GM19397 (cell line): ENCODE results near the gene FHOD3.

ENCODE experiments used
- ATAC-seq: cut with Tn5 transposase; IDR thresholded peaks from one replicate; pipeline ENCODE4 v1.9.1; 2021; ENCODE audit warnings: mild to moderate bottlenecking, moderate library complexity; ENCODE audit not compliant: unreplicated experiment

Gene FHOD3

GRCh38 chr18:36613810-36614209 is 316.3 kb downstream of the FHOD3 start:
- no peak for ATAC-seq

- ATAC-seq = no peak
Measured at GRCh38 chr18:36620788-36621187, 323.3 kb downstream of the FHOD3 start.

- ATAC-seq = no peak
Measured at GRCh38 chr18:36622610-36623009, 325.1 kb downstream of the FHOD3 start.

GRCh38 chr18:36623091-36623490 is 325.6 kb downstream of the FHOD3 start:
- no peak for ATAC-seq

- ATAC-seq = no peak
Measured at GRCh38 chr18:36623681-36624190, 326.2 kb downstream of the FHOD3 start.

GRCh38 chr18:36624451-36625167 is 327.1 kb downstream of the FHOD3 start:
- no peak for ATAC-seq

- ATAC-seq = no peak
Measured at GRCh38 chr18:36625386-36625785, 327.9 kb downstream of the FHOD3 start.

- ATAC-seq = no peak
Measured at GRCh38 chr18:36627637-36628036, 330.1 kb downstream of the FHOD3 start.

- ATAC-seq = no peak
Measured at GRCh38 chr18:36628435-36629137, 331.1 kb downstream of the FHOD3 start.

GRCh38 chr18:36629138-36629530 is 331.6 kb downstream of the FHOD3 start:
- no peak for ATAC-seq

GRCh38 chr18:36629836-36630235 is 332.3 kb downstream of the FHOD3 start:
- no peak for ATAC-seq

GRCh38 chr18:36630917-36631316 is 333.4 kb downstream of the FHOD3 start:
- no peak for ATAC-seq

GRCh38 chr18:36633961-36634412 is 336.5 kb downstream of the FHOD3 start:
- ATAC-seq = no peak

- no peak for ATAC-seq
Measured at GRCh38 chr18:36634573-36635216, 337.2 kb downstream of the FHOD3 start.

- peak; percentile 29 for ATAC-seq
Measured at GRCh38 chr18:36635414-36636096, 338.0 kb downstream of the FHOD3 start.

GRCh38 chr18:36636237-36636817 is 338.8 kb downstream of the FHOD3 start:
- ATAC-seq = no peak

GRCh38 chr18:36638224-36638623 is 340.7 kb downstream of the FHOD3 start:
- ATAC-seq = peak; percentile 90

GRCh38 chr18:36640021-36640952 is 342.8 kb downstream of the FHOD3 start:
- no peak for ATAC-seq

GRCh38 chr18:36643061-36643460 is 345.5 kb downstream of the FHOD3 start:
- ATAC-seq = no peak

GRCh38 chr18:36648803-36649202 is 351.3 kb downstream of the FHOD3 start:
- no peak for ATAC-seq
